HG02678 (cell line): ENCODE measurements around the gene SLC9A9.

ENCODE experiments used
- ATAC-seq: cut with Tn5 transposase; IDR thresholded peaks from one replicate; pipeline ENCODE4 v1.9.1; 2021; ENCODE audit warnings: mild to moderate bottlenecking, moderate library complexity; ENCODE audit not compliant: unreplicated experiment

The SLC9A9 gene

DNA sequence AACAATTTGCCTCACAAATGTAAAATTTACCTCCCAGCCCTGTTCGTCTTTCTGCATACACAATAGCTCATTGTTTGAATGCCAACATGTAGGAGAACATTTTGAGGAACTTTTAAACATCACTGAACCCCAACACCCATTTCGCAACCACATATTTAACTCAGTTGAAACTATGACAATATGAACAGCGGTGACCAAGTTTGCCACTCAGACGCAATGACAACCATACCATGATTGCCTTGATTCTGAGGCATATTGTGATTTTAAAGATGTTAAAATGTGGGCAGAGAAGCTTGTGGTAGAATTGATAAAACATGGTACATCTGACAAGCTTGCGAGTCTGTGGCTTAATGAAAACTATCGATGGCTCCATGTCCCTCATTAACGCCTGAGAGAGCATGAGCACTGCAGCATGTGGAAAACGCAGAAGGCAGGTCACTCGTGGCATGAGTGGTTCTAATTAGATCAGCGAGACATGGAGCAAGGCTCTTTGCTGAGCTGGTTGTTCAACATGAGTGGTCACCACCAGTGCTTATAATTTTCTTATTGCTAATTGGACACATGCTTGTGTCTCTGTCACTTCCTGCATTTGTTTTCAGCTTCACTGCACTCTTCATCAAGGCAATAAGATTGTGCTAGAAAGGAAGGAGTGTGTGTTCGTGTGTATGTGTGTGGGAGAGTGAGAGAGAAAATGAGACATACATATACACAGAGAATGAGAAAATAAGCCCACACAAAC lies 611.9 kb downstream of the SLC9A9 start:
- no peak for ATAC-seq

DNA sequence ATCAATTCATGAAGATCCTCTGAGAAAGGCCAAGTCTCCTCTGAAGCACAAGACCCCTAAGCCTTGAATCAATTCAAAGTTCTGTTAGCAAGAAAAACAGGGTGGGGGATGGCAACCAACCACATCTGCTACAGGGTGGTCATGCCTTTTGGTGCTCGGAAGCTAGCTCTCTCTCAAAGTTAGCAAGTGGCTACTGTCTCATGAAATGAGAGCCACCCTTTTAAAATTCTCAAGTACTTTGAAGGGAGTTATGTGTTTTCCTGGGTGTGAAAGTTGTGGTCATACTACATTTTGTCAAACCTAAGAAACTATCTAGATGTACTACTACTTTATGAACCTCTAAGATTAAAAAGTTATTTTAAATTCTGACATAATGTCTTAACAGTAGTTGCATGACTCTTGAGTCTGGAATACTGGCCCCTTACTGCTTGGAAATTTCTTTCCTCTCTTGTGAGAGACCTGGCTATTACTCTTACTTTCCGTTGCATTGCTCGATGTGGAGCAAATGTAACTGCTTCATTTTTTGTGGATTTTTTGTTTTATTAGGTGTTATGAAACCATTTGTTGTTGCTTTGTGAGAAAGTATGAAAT lies 612.6 kb downstream of the SLC9A9 start:
- ATAC-seq, result no peak

- no peak for ATAC-seq
These were observed 613.7 kb downstream of the SLC9A9 start for GRCh38 chr3:143234526-143234925.

GRCh38 chr3:143232981-143233380 lies 615.3 kb downstream of the SLC9A9 start:
- no peak for ATAC-seq

DNA sequence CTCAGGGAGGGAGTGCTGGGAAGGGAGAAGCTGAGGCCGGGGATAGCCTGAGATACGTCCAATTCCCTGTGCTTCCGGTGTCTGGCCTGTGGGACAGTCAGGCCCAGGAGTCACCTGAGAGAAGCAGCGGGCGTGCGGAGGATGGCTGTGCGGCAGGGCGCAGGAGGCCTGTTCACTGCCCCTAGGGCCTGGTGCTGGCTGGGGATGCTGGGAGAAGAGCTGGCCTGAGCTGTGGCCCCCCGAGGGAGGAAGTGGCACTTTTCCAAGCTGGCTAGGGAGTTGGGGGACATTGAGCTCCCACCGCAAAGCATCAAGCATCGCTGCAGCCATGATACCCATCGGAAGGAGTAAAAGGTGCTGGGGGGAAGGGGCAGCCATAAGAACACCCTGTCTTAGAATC lies 619.9 kb downstream of the SLC9A9 start:
- no peak for ATAC-seq

DNA sequence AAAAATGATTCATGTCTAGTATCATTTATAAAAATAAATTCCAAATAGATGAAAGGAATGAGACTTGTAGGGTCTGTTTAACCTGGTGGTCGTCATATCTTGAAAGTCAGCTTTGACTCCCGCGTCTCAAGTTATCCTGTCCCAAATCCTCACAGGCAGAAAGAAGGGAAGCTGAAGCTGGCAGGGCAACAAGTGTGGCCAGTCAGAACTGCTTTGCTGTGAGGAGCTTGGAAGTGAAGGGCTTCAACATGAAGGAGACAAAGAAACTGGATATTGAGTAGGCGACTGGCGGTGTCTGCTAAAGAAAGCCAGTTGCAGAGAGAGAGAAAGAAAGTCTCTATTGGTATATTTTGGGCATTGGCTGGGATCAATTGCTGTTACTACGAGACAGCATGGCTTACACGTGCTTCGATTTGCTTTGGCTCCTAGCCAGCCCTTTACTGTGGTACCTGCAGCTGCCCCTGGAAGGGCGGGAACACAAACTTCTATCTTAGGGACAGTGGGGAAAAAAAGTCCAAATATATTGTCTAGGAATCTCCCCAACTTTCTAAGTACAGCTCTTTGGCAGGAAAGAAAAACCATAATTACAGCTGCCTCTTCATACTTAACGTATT lies 621.5 kb downstream of the SLC9A9 start:
- no peak for ATAC-seq

GRCh38 chr3:143224716-143225115 lies 623.6 kb downstream of the SLC9A9 start:
- ATAC-seq, result no peak

DNA sequence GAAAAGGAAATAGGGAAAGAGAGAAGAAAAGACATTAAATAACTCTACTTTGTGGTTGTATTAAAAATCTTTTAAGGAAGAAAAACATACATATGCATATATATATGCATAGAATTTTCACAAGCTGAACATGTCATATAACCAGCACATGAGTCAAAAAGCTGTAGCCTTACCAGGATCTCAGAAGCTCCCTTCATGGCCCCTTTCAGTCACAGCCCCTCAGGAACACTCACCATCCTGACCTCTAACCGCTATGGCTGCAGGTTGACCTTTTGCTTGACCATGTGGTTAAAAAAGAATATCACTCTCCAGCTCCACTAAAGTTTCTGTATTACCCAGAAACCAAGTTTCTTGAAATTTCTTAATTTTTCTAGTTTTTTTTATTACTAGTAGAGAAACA lies 625.3 kb downstream of the SLC9A9 start:
- ATAC-seq, result no peak

GRCh38 chr3:143222505-143222904 lies 625.8 kb downstream of the SLC9A9 start:
- no peak for ATAC-seq

GRCh38 chr3:143221446-143221845 lies 626.8 kb downstream of the SLC9A9 start:
- no peak for ATAC-seq

DNA sequence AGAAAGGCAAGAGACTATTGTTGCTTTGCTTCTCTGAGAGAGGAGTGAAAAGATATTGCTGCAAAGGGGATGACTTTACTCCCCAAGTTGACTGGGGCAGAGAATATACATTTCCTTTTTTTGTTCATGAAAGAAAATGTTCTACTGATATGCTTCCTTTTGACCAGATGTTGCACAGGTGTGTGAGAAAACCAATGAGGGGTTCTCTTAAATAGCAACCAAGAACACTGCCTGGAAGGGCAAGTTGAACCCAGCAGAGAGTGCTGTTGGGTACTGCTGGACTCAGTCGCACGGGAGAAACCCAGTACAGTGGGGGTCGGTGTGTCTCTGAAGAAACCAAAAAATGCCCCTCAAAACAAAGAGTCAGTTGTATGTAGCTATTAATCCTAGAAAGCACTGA lies 627.5 kb downstream of the SLC9A9 start:
- peak; percentile 66 for ATAC-seq

GRCh38 chr3:143218166-143218835 lies 630.0 kb downstream of the SLC9A9 start:
- no peak for ATAC-seq

- ATAC-seq, result no peak
These were observed 631.0 kb downstream of the SLC9A9 start for GRCh38 chr3:143217283-143217682.

DNA sequence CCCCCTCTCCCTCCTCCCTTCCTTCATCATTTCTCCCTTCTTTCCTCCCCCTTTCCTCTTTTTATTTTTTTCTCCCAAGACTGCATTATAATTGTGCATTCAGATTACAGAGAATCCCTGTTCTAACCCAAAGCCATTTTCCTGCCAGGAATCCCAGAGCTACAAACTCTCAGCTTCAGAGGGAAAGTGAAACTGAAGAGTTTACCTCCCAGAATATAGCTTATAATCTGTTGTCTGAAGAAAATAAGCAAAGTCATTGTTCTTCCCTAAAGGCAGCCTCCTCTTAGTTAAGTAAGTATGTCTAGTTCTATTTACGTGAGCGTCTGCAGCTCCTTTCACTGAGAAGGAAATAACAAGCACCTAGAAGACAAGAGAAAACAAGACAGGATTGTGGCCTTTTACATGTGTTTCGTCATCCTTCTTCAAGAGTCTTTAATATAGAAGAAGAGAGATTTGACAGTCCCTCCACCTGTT lies 631.5 kb downstream of the SLC9A9 start:
- no peak for ATAC-seq
